Bronchial epithelial cell (primary cell): ENCODE results near the gene ADGRF3. TPM values are rescaled to one million over a fixed set of nuclear protein-coding genes. Genes with fewer than 3 reads are reported as not detected.
A peak's percentile ranks its signal among the peaks of the same experiment; 100 is the strongest.
"Not testable (repeated sequence)": the region's sequence is repeated elsewhere in the genome, so short reads cannot be mapped to it uniquely, and the experiment has no call there.

Experiments used
- DNase-seq: peaks from one replicate; pipeline ENCODE4 v3.0.0-alpha.2; 2010; ENCODE audit warnings: low read depth
- FAIRE-seq: peaks from 2 replicates; lab custom pipeline; 2011; peaks lifted over from hg19 to GRCh38; lab: Jason Lieb, UNC
- H3K27me3 ChIP-seq: 2 replicates; pipeline ENCODE4 v1.5.1; 2011; ENCODE audit warnings: low read length; ENCODE audit not compliant: control insufficient read depth, insufficient read depth
- H3K36me3 ChIP-seq: 2 replicates; pipeline ENCODE4 v1.5.1; 2011; ENCODE audit warnings: low read length; ENCODE audit not compliant: control insufficient read depth, insufficient read depth
- H3K4me3 ChIP-seq: 2 replicates; pipeline ENCODE4 v1.5.1; 2011; ENCODE audit warnings: mild to moderate bottlenecking, low read depth, low read length, control low read depth
- CTCF ChIP-seq: IDR thresholded peaks from 2 replicates; pipeline ENCODE4 v1.5.1; 2011; ENCODE audit warnings: mild to moderate bottlenecking, moderate library complexity, low read length, control low read depth, inconsistent platforms; ENCODE audit not compliant: insufficient read depth, severe bottlenecking
- total RNA-seq: library from RNA; depleted of rRNA; stranded (reverse); fragments of >200 nt; gene quantifications from 2 replicates; pipeline ENCODE4 v1.2.1, GENCODE V29; 2014

ADGRF3 gene
- total RNA-seq, 1 donor from 2014 or later = not detected

DNA sequence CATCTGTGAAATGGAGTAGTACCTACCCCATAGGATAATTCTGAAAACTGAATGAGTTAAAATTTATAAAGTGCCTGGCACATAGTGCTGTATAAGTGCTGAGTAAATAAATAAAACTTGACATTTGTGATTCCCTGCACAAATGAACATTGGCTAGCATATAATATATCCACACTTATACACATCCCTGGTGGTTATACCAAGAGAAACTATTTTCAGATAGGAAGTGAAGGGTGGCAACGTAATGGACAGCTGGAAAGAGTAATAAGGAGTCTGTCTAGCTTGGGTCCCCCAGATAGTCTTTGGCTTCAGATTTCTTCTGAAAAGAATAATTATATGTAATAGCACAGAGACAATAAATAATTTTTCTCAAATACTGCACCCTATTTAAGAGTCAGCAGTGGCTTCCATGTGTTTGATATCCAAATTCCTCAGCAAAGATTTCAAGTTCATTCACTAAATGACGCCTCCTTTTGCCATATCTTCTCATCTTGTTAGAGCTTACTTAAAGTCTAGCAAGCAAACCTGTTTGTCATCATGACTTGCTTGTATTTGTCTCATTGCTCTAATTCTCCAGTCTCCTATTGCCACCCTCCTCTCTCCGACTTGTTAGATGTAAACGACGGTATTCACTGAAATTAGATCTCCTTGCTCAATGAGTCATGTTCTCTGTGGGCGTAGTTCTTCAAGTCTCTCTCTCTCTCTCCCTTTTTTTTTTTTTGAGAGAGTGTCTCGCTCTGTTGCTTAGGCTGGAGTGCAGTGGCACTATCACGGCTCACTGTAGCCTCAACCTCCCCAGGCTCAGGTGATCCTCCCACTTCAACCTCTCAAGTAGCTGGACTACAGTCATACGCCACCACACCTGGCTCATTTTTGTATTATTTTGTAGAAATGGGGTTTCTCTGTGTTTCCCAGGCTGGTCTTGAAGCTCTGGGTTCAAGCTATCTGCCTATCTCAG lies 8.7 kb upstream of the ADGRF3 start:
- no peak for FAIRE-seq
- Histone ChIP-seq H3K4me3 (no peak overlapping the region), H3K27me3 (no peaks in the 10 kb centered on the region), H3K36me3 (no peaks in the 10 kb centered on the region)
- peak; percentile 100 for DNase-seq
- no peak for TF ChIP-seq CTCF

DNA sequence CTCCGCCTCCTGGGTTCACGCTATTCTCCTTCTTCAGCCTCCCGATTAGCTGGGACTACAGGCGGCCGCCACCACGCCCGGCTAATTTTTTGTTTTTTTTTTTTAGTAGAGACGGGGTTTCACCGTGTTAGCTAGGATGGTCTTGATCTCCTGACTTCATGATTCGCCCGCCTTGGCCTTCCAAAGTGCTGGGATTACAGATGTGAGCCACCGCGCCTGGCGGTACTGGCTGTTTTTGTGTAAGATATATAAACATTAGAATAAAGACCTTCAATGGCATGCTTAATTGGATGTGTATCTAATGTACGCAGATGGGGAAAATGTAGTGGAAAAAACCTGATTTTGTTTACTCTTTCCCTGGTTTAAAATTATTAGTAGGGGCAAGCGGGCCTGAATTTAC lies 7.9 kb upstream of the ADGRF3 start:
- not testable (repeated sequence) for DNase-seq, H3K36me3 ChIP-seq, H3K4me3 ChIP-seq, H3K27me3 ChIP-seq, FAIRE-seq

DNA sequence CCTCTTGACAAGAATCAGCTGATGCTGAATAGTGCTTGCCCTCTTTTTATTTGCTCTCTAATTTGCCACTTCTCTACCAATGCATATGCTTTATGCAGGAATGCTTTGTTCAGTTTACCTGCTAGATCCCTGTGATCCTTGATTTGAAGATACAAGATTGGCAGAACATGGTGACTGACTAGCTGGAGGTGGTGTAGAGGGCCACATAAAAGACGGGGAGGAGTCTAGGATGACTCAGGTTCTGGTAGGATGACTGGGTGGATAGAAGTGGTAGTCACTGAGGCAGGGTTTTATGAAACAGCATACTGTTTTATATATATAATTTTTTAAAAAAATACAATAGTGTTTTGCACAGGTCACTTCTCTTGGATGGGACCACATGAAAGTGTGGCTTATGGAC lies 6.3 kb upstream of the ADGRF3 start:
- Histone ChIP-seq H3K4me3 (no peak overlapping the region), H3K36me3 (no peaks in the 10 kb centered on the region), H3K27me3 (no peaks in the 10 kb centered on the region)
- TF ChIP-seq CTCF = no peak
- no peak for FAIRE-seq
- peak; percentile 94 for DNase-seq

DNA sequence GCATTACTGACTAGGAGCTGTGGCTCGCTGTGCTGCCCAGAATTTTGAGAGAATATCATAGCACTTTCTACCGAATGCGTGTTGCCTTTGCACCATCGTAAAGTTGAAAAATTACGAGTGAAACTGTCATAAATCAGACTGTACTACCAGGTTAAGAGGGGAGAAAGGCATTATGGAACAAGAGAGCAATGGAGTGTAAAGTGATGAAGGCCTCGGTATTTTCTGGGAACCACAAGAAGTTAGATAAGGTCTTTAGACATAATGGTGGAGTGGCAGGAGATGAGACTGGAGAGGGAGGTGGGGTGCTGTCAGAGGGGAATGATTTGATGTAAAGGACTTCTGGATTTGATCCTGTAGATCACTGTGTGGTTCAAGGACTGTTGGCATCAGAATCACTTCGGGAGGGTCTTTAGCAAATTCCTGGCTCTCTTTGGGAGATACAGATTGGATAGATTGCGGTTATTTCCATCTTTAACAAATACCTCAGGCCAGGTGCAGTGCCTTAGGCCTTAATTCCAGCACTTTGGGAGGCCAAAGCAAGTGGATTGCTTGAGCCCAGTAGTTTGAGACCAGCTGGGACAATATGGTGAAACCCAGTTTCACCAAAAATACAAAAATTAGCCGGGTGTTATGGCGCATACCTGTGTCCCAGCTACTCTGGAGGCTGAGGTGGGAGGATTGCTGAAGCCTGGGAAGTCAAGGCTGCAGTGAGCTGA lies 4.9 kb upstream of the ADGRF3 start:
- Histone ChIP-seq H3K27me3 (no peaks in the 10 kb centered on the region), H3K4me3 (no peak overlapping the region), H3K36me3 (no peaks in the 10 kb centered on the region)
- DNase-seq (no peak), FAIRE-seq (no peak)
- no peak for TF ChIP-seq CTCF

- FAIRE-seq (no peak), DNase-seq (peak; percentile 46)
- TF ChIP-seq CTCF = no peak
- H3K4me3 ChIP-seq = no peak overlapping the region
- H3K27me3 ChIP-seq = no peaks in the 10 kb centered on the region
- no peaks in the 10 kb centered on the region for H3K36me3 ChIP-seq
Observed at GRCh38 chr2:26349690-26350089, 3.1 kb upstream of the ADGRF3 start.

- DNase-seq (no peak), FAIRE-seq (no peak)
- no peak for TF ChIP-seq CTCF
- no peaks in the 10 kb centered on the region for H3K27me3 ChIP-seq
- no peaks in the 10 kb centered on the region for H3K36me3 ChIP-seq
- H3K4me3 ChIP-seq = peak overlapping the region; percentile 84
Observed at GRCh38 chr2:26347286-26347865, 787 bp upstream of the ADGRF3 start.
